ENCODE measurements around the gene TADA3. TPM values are rescaled to one million over a fixed set of nuclear protein-coding genes. Genes with fewer than 3 reads are reported as not detected.

The TADA3 gene
- total and polyA plus RNA-seq, 2 experiments from 2014 or later, result 29.1 to 61.7 TPM

GRCh38 chr3:9778143-9779074 lies 13.9 kb downstream of the TADA3 start:
- Histone ChIP-seq H3K4me1 (ENCODE audit: insufficient read depth) (no peaks in the 10 kb centered on the region), H3K4me3 (no peak overlapping the region), H3K79me2 (replicated peaks; ENCODE audit: insufficient read depth) (no peaks in the 10 kb centered on the region), H3K36me3 (ENCODE audit: insufficient read depth) (no peaks in the 10 kb centered on the region), H3K9me2 (ENCODE audit: insufficient read depth) (no peaks in the 10 kb centered on the region), H3F3A (replicated peaks; ENCODE audit: low read depth) (no peaks in the 10 kb centered on the region), H2AFZ (no peak overlapping the region), H3K4me2 (no peak overlapping the region), H3K27me3 (ENCODE audit: insufficient read depth) (0 out of 2 replicates have a peak, but pooled peaks cover 2% of the 10 kb centered on the region), H3K27ac (ENCODE audit: low read depth) (no peak overlapping the region), H4K20me1 (replicated peaks; ENCODE audit: insufficient read depth) (no peaks in the 10 kb centered on the region; the same call in 1 of the 2 replicates)
- TF ChIP-seq, protein P1, sequence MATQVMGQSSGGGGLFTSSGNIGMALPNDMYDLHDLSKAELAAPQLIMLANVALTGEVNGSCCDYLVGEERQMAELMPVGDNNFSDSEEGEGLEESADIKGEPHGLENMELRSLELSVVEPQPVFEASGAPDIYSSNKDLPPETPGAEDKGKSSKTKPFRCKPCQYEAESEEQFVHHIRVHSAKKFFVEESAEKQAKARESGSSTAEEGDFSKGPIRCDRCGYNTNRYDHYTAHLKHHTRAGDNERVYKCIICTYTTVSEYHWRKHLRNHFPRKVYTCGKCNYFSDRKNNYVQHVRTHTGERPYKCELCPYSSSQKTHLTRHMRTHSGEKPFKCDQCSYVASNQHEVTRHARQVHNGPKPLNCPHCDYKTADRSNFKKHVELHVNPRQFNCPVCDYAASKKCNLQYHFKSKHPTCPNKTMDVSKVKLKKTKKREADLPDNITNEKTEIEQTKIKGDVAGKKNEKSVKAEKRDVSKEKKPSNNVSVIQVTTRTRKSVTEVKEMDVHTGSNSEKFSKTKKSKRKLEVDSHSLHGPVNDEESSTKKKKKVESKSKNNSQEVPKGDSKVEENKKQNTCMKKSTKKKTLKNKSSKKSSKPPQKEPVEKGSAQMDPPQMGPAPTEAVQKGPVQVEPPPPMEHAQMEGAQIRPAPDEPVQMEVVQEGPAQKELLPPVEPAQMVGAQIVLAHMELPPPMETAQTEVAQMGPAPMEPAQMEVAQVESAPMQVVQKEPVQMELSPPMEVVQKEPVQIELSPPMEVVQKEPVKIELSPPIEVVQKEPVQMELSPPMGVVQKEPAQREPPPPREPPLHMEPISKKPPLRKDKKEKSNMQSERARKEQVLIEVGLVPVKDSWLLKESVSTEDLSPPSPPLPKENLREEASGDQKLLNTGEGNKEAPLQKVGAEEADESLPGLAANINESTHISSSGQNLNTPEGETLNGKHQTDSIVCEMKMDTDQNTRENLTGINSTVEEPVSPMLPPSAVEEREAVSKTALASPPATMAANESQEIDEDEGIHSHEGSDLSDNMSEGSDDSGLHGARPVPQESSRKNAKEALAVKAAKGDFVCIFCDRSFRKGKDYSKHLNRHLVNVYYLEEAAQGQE (IDR thresholded peaks at IDR 0.05; ENCODE audit: unreplicated experiment), result no peak
- TF ChIP-seq CTCF (conservative IDR thresholded peaks at IDR 0.05; ENCODE audit: low read depth in 2 of 2), result no peak
- no peaks in the 10 kb centered on the region for H3K9me3 Mint-ChIP-seq
- DNase-seq (ENCODE audit: low spot score) (no peak), ATAC-seq (no peak)
- peaks cover 14% of the 10 kb centered on the region for H3K27me3 Mint-ChIP-seq (ENCODE audit: insufficient read depth, low read depth, poor library complexity)
- peaks cover 21% of the 10 kb centered on the region for H3K36me3 Mint-ChIP-seq (ENCODE audit: low read depth)
- no peaks in the 10 kb centered on the region for H3K4me1 Mint-ChIP-seq
- H3K4me3 Mint-ChIP-seq, result no peak overlapping the region
- H3K27ac Mint-ChIP-seq, result no peak overlapping the region

GRCh38 chr3:9777694-9778021 lies 14.6 kb downstream of the TADA3 start:
- no peak for ATAC-seq
- Mint-ChIP-seq H3K9me3 (no peaks in the 10 kb centered on the region), H3K27me3 (ENCODE audit: insufficient read depth, low read depth, poor library complexity) (peaks cover 14% of the 10 kb centered on the region)
- TF ChIP-seq JUNB (IDR thresholded peaks at IDR 0.05; ENCODE audit: unreplicated experiment) (no peak), EZH2phosphoT487 (IDR thresholded peaks at IDR 0.05; ENCODE audit: unreplicated experiment) (no peak), ZNF462 (CRISPR knock-in tag; IDR thresholded peaks at IDR 0.05) (no peak), ZNF114 (CRISPR knock-in tag; IDR thresholded peaks at IDR 0.05) (no peak), ETS1 (IDR thresholded peaks at IDR 0.05) (no peak)

More at GRCh38 chr3:9777694-9778021, 14.6 kb downstream of the TADA3 start:
- no peaks in the 10 kb centered on the region for H3K4me1 ChIP-seq (ENCODE audit: insufficient read depth)
- Mint-ChIP-seq H3K4me1 (no peaks in the 10 kb centered on the region), H3K27ac (no peak overlapping the region), H3K4me3 (no peak overlapping the region), H3K36me3 (ENCODE audit: low read depth) (peaks cover 16% of the 10 kb centered on the region)
- H2AFZ ChIP-seq, result no peak overlapping the region
- no peak overlapping the region for H3K4me3 ChIP-seq
- no peaks in the 10 kb centered on the region for H3K9me2 ChIP-seq (ENCODE audit: insufficient read depth)
- H3K4me2 ChIP-seq, result no peak overlapping the region
- no peak overlapping the region for H3K27ac ChIP-seq (ENCODE audit: low read depth)
- H3K79me2 ChIP-seq (replicated peaks; ENCODE audit: insufficient read depth), result no peaks in the 10 kb centered on the region
- DNase-seq (ENCODE audit: low spot score), result no peak
- no peaks in the 10 kb centered on the region; the same call in 1 of the 2 replicates for H4K20me1 ChIP-seq (replicated peaks; ENCODE audit: insufficient read depth)
- H3K27me3 ChIP-seq (ENCODE audit: insufficient read depth), result 0 out of 2 replicates have a peak, but pooled peaks cover 6% of the 10 kb centered on the region
- no peaks in the 10 kb centered on the region for H3F3A ChIP-seq (replicated peaks; ENCODE audit: low read depth)
- H3K36me3 ChIP-seq (ENCODE audit: insufficient read depth), result no peaks in the 10 kb centered on the region

Measured in GM23338 (cell line).